ENCODE results near the gene ARID1B. TPM values are rescaled to one million over a fixed set of nuclear protein-coding genes. Genes with fewer than 3 reads are reported as not detected.

The ARID1B gene
- total RNA-seq, 1 donor from 2014 or later, result 66.3 TPM

DNA sequence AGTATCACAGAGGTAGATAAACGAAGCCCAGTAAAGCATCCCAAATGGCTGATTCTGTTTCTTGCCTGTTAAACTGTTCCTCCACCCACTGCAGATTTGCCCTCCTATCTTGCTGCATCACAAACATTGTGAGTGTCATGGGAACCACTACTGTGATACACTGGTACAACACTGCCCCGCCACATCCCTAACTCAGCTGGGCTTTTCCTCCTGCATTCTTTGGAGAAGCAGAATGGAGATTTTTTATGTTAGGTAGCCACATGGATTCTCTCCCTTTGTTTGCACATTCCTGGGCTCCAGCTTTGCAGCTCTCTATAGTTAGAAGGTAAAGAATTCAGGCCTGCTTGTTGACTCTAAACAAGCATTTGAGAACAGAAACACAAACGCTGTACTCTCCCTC lies 312.1 kb downstream of the ARID1B start:
- DNase-seq (ENCODE audit: low spot score), result no peak
- peaks cover 22% of the 10 kb centered on the region for H3K4me1 Mint-ChIP-seq (ENCODE audit: low read depth)
- intact Hi-C loops (cut with micrococcal nuclease), result no loop called here
- H3K27me3 Mint-ChIP-seq (ENCODE audit: low read depth), result no peaks in the 10 kb centered on the region
- H3K9me3 Mint-ChIP-seq, result no peaks in the 10 kb centered on the region
- H3K36me3 Mint-ChIP-seq (ENCODE audit: low read depth), result peaks cover 49% of the 10 kb centered on the region
- H3K4me3 Mint-ChIP-seq (ENCODE audit: low read depth), result no peak overlapping the region
- no peak overlapping the region for H3K27ac Mint-ChIP-seq

DNA sequence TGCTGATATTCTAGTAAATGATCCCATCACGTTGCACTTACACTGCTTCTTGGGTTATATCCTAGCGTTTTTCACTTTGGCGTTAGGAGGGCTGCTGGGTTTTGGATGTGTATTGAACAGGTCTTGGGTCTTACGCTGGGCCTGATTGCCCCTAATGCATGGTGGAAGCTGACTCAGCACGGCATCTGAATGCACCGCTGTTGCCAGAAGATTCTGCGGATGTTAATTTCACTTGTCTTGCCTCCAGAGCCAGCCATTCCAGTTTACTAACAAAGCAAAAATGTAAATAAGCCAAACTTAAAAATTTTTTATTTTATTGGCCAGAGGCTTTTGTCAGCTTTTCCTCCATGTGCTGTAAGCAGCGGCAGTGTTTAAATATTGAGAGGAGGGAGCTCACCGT lies 312.7 kb downstream of the ARID1B start:
- no peak overlapping the region for H3K4me3 Mint-ChIP-seq (ENCODE audit: low read depth)
- no peak for DNase-seq (ENCODE audit: low spot score)
- intact Hi-C loops (cut with micrococcal nuclease), result no loop called here
- H3K9me3 Mint-ChIP-seq, result no peaks in the 10 kb centered on the region
- no peak overlapping the region for H3K27ac Mint-ChIP-seq
- H3K4me1 Mint-ChIP-seq (ENCODE audit: low read depth), result peaks cover 22% of the 10 kb centered on the region
- H3K27me3 Mint-ChIP-seq (ENCODE audit: low read depth), result no peaks in the 10 kb centered on the region
- H3K36me3 Mint-ChIP-seq (ENCODE audit: low read depth), result peaks cover 43% of the 10 kb centered on the region

DNA sequence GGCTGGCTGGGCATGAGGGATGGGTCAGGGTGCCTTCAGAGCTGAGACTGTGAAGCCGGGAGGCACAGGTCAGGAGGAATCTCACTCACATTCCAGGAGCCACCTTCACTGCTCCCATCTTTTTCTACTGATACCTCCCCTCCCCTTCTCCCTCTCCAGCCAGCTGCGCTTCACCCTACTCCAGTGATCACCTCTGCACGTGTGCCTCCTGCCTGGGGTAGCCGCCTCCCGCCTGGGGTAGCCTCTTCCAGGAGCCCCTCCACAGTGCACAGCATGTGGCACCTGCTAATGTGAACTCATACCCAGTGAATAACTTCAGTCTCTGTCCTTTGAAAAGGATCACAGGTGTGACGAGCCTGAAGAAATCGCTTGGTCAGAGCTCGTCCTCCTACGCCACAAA lies 313.6 kb downstream of the ARID1B start:
- Mint-ChIP-seq H3K4me1 (ENCODE audit: low read depth) (peaks cover 22% of the 10 kb centered on the region), H3K27ac (no peak overlapping the region), H3K4me3 (ENCODE audit: low read depth) (no peak overlapping the region), H3K27me3 (ENCODE audit: low read depth) (no peaks in the 10 kb centered on the region), H3K36me3 (ENCODE audit: low read depth) (peaks cover 35% of the 10 kb centered on the region), H3K9me3 (no peaks in the 10 kb centered on the region)
- intact Hi-C loops (cut with micrococcal nuclease), result no loop called here
- DNase-seq (ENCODE audit: low spot score), result no peak

DNA sequence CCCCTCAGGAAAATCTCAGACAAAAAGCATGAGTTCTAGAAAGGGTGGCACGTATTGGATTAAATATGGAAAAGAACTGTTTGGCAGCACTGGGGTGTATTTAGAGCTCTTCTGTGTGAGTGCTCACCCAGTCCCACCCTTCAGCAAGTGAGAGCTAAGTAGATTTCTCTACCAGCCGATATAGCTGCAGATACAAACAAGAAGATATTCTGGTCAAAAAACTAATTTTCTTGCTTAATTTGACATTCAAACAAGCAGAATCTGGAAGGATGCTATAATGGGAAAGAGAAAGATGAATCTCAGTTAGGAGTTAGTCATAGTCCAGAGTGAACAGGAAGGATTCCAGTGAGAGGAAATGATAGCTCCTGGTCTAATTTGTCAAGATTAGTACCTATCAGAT lies 314.1 kb downstream of the ARID1B start:
- no peak overlapping the region for H3K27ac Mint-ChIP-seq
- peaks cover 34% of the 10 kb centered on the region for H3K36me3 Mint-ChIP-seq (ENCODE audit: low read depth)
- H3K27me3 Mint-ChIP-seq (ENCODE audit: low read depth), result no peaks in the 10 kb centered on the region
- DNase-seq (ENCODE audit: low spot score), result no peak
- H3K4me1 Mint-ChIP-seq (ENCODE audit: low read depth), result peaks cover 22% of the 10 kb centered on the region
- H3K4me3 Mint-ChIP-seq (ENCODE audit: low read depth), result no peak overlapping the region
- intact Hi-C loops (cut with micrococcal nuclease), result no loop called here
- H3K9me3 Mint-ChIP-seq, result no peaks in the 10 kb centered on the region

DNA sequence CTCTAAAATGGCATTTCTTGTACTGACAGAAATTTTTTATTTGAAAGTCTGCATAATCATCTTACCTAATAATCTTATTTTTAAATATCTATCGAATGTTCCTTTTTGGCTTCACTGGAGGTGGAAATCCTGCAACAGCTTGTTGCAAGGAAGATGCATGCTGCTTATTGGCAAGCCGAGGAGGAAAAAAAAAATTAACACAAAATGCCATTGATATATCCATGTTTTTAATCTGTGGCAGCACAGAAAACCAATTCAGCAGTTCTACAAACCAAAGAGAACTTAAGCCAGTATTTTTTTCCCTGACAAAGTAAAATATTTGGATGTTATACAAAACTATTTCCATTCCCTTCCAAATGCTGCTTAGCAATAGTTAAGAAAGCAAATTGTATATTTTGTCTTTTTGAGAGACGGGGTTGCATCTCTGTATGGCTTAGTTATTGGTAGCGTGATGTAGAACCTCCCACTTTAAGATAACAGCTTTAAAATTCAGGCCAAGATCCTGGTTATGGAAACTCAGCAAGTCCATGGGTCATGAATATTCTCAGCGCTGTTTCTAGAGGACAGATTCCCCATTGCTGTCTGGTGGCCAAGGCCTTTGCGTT lies 314.8 kb downstream of the ARID1B start:
- no peaks in the 10 kb centered on the region for H3K27me3 Mint-ChIP-seq (ENCODE audit: low read depth)
- no peak overlapping the region for H3K4me3 Mint-ChIP-seq (ENCODE audit: low read depth)
- no peaks in the 10 kb centered on the region for H3K9me3 Mint-ChIP-seq
- H3K27ac Mint-ChIP-seq, result no peak overlapping the region
- peaks cover 31% of the 10 kb centered on the region for H3K36me3 Mint-ChIP-seq (ENCODE audit: low read depth)
- H3K4me1 Mint-ChIP-seq (ENCODE audit: low read depth), result peaks cover 20% of the 10 kb centered on the region
- DNase-seq (ENCODE audit: low spot score), result no peak
- intact Hi-C loops (cut with micrococcal nuclease), result no loop called here

DNA sequence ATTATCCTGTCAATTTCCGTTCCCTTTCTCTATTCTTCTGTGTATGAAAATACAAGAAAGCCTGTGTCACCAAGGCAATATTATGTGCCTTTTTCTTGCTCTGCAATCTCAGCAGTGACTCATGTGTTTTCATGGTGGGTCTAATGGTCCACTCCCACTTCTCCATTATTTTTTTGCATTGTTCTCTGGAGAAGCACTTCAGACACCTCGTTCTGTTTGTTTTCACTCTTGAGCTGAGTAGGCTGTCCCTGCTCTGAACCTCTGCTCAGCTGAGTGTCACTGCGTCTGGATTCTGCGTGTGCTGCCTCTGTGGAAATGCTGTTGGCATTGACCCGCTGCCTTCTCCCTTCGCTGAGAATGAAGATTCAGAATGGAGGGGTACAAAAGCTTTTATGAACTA lies 315.6 kb downstream of the ARID1B start:
- intact Hi-C loops (cut with micrococcal nuclease), result no loop called here
- Mint-ChIP-seq H3K4me3 (ENCODE audit: low read depth) (no peak overlapping the region), H3K36me3 (ENCODE audit: low read depth) (peaks cover 24% of the 10 kb centered on the region), H3K27me3 (ENCODE audit: low read depth) (no peaks in the 10 kb centered on the region), H3K4me1 (ENCODE audit: low read depth) (peaks cover 17% of the 10 kb centered on the region), H3K9me3 (no peaks in the 10 kb centered on the region), H3K27ac (no peak overlapping the region)
- DNase-seq (ENCODE audit: low spot score), result no peak

DNA sequence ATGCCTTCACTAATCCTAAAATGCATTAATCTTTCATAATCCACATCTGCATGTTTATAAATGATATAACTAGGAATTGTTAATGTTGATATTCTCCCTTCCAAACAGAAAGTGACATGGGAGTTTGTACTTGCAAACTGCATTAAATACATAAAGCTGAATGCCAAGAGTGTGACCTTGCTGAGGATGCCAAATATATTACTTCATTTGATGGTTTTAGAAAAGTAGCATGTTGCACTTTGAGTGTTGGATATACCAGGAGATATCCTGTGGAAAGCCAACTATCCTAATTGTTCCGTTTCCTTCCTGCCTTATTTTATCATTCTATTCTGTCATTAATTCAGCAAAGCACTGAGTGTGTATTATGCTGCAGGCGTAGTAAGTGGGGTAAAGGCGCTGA lies 316.4 kb downstream of the ARID1B start:
- Mint-ChIP-seq H3K36me3 (ENCODE audit: low read depth) (peaks cover 24% of the 10 kb centered on the region), H3K4me1 (ENCODE audit: low read depth) (peaks cover 19% of the 10 kb centered on the region), H3K27ac (no peak overlapping the region), H3K4me3 (ENCODE audit: low read depth) (no peak overlapping the region), H3K27me3 (ENCODE audit: low read depth) (no peaks in the 10 kb centered on the region), H3K9me3 (no peaks in the 10 kb centered on the region)
- DNase-seq (ENCODE audit: low spot score), result no peak
- intact Hi-C loops (cut with micrococcal nuclease), result no loop called here

DNA sequence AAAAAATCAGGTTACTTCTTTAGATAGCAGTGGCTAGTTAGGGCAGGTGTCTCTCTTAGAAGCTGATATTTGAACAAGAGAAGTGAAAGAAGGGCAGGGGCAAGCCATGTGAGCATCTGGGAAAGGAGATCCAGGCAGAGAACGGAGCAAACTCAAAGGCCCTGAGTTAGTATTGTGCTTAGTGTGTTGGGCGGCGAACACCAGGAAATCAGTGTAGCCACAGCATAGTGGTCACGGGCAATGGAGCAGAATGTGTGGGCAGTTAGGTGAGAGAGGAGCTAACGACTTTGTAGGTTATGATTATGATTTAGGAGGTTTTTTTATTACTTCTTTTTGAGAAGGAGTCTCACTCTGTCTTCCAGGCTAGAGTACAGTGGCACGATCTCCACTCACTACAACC lies 316.9 kb downstream of the ARID1B start:
- Mint-ChIP-seq H3K4me1 (ENCODE audit: low read depth) (peaks cover 18% of the 10 kb centered on the region), H3K36me3 (ENCODE audit: low read depth) (peaks cover 21% of the 10 kb centered on the region), H3K9me3 (no peaks in the 10 kb centered on the region), H3K27ac (no peak overlapping the region), H3K4me3 (ENCODE audit: low read depth) (no peak overlapping the region), H3K27me3 (ENCODE audit: low read depth) (no peaks in the 10 kb centered on the region)
- intact Hi-C loops (cut with micrococcal nuclease), result no loop called here
- DNase-seq (ENCODE audit: low spot score), result no peak

DNA sequence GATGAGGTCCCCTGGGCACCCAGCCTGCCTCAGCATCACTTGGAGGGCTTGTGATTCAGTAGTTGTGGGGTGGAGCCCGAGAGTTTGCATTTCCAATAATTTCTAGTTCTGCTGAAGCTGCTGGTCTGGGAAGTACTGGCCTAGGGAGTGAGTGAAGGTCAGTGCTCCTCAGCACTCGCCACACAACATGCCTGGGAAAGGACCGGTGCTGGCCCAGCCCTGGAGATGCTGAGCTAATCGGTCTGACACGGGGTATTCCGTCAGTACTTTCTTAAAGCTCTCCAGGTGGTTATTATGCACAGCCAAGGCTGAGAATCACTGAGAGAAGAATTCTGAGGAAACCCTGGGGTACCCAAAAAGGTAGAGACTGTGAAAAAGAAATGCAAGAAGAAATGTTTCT lies 317.9 kb downstream of the ARID1B start:
- no peak for DNase-seq (ENCODE audit: low spot score)

DNA sequence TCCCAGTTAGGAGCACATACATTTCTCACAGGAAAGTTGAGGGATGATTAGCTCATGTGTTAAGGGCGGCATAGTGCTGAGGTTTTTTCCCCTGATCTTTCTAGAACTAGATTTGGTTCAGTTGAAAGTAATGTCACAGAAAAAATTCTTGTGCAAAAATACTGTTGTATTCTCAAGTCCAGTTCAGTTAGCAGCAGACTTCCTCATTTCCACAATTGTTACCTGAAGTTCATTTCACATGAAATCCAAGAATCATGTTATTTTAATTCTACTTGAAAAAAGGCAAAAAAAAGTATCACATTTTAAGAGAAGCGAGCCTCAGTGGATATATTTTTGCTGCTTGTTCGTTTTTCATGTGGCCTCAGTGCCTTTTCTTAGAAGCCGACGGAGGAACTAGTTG lies 318.4 kb downstream of the ARID1B start:
- Mint-ChIP-seq H3K27me3 (ENCODE audit: low read depth) (no peaks in the 10 kb centered on the region), H3K9me3 (no peaks in the 10 kb centered on the region), H3K36me3 (ENCODE audit: low read depth) (peaks cover 20% of the 10 kb centered on the region), H3K4me1 (ENCODE audit: low read depth) (peaks cover 30% of the 10 kb centered on the region), H3K27ac (no peak overlapping the region), H3K4me3 (ENCODE audit: low read depth) (no peak overlapping the region)
- DNase-seq (ENCODE audit: low spot score), result no peak
- intact Hi-C loops (cut with micrococcal nuclease), result no loop called here

More for the DNA sequence above, 317.9 kb downstream of the ARID1B start:
- H3K4me3 Mint-ChIP-seq (ENCODE audit: low read depth), result no peak overlapping the region
- H3K27ac Mint-ChIP-seq, result no peak overlapping the region
- peaks cover 25% of the 10 kb centered on the region for H3K4me1 Mint-ChIP-seq (ENCODE audit: low read depth)
- intact Hi-C loops (cut with micrococcal nuclease), result no loop called here
- no peaks in the 10 kb centered on the region for H3K27me3 Mint-ChIP-seq (ENCODE audit: low read depth)
- H3K36me3 Mint-ChIP-seq (ENCODE audit: low read depth), result peaks cover 18% of the 10 kb centered on the region
- H3K9me3 Mint-ChIP-seq, result no peaks in the 10 kb centered on the region

DNA sequence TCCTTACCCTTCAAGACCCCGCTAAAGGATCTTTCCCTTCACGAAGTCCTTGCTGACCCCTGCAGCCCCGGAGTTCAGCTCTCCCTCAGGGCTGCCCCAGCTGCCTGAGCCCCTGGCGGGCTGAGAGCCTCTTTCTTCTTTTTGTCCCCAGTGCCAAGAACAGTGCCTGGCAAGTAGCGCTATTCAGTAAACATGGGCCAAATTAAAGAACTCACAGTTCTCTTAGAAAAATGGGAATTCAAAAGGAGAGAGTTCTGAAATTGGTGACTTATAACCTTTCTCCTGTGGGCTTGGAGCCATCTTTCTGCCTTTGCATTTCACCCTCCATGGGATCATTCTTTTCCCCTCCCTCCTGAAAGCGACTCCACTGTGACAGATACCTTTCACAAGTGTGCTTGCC lies 318.9 kb downstream of the ARID1B start:
- no peak for DNase-seq (ENCODE audit: low spot score)
- Mint-ChIP-seq H3K36me3 (ENCODE audit: low read depth) (peaks cover 24% of the 10 kb centered on the region), H3K4me1 (ENCODE audit: low read depth) (peaks cover 35% of the 10 kb centered on the region), H3K9me3 (no peaks in the 10 kb centered on the region), H3K4me3 (ENCODE audit: low read depth) (no peak overlapping the region), H3K27me3 (ENCODE audit: low read depth) (no peaks in the 10 kb centered on the region), H3K27ac (no peak overlapping the region)
- intact Hi-C loops (cut with micrococcal nuclease), result no loop called here

DNA sequence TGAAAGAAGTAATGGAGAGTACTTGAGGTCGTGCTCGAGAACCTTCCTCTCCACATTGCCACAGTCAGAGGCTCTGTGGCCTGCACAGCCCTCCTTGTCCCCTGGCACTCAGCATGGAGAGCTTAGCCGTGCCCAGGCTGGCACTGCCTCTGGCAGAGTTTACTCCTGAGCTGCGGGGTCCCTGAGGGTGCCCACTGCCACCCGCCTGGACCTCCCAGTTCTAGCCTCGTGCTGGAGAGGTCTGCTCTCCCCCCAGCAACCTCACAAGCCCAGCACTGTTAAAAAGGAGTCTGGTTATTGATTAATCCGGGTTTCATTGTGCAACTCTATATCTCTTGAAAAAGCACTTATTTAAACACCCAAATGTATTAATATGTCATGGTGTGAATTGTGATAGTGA lies 319.3 kb downstream of the ARID1B start:
- Mint-ChIP-seq H3K4me3 (ENCODE audit: low read depth) (no peak overlapping the region), H3K36me3 (ENCODE audit: low read depth) (peaks cover 28% of the 10 kb centered on the region), H3K9me3 (no peaks in the 10 kb centered on the region), H3K27me3 (ENCODE audit: low read depth) (no peaks in the 10 kb centered on the region), H3K4me1 (ENCODE audit: low read depth) (peaks cover 39% of the 10 kb centered on the region), H3K27ac (no peak overlapping the region)
- intact Hi-C loops (cut with micrococcal nuclease), result no loop called here
- no peak for DNase-seq (ENCODE audit: low spot score)

DNA sequence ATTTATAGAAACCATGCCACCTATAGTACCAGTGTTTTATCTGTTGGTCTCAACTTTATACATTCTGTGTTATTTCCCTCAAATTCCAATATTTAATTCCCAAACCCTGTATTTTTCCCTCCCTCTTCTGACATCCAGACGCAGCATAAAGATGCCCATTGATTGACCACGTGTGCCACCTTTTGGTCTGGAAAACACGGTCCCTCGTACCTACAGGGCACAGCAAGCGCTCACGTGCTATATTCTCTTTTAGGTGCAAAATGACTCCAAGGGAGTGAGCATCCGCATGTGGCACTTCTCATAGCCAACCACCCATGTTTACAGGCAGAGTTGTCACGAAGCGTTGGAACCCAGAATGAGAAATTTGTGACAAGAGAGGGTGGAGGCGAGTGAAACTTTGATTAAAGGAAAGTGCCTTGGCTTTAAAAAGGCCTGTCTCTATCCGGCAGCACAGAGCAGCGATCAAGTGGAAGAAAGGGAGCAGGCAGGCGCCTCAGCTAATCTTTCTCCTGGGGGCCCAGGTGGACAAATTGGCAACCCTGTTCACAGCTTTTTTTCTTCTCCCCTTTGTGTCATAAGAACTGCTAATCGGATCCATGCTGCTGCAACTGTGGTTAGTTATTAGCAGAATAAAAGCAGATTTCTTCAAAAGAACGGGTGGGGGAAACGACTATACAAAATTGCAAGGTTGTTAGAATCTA lies 320.2 kb downstream of the ARID1B start:
- Mint-ChIP-seq H3K4me1 (ENCODE audit: low read depth) (peaks cover 44% of the 10 kb centered on the region), H3K4me3 (ENCODE audit: low read depth) (no peak overlapping the region), H3K27ac (no peak overlapping the region), H3K36me3 (ENCODE audit: low read depth) (peaks cover 30% of the 10 kb centered on the region), H3K27me3 (ENCODE audit: low read depth) (no peaks in the 10 kb centered on the region), H3K9me3 (no peaks in the 10 kb centered on the region)
- DNase-seq (ENCODE audit: low spot score), result no peak
- intact Hi-C loops (cut with micrococcal nuclease), result no loop called here

Measured in activated T-helper 2 cell treated with anti-CD3 and anti-CD28 coated beads, Interferon-gamma antibody, Interleukin-2, Interleukin-4, amounts not matched to agents 10 μg/mL and 5 μg/mL and 100 μg/mL, durations not matched to agents 14 hours and 24 hours and 36 hours (primary cell).